A549 (cell line): Measurements from ENCODE around the gene TXNDC15.
"Not testable (repeated sequence)": the region's sequence is repeated elsewhere in the genome, so short reads cannot be mapped to it uniquely, and the experiment has no call there.

Source experiments
- CBX2 ChIP-seq: fragments of 200-600 bp; sonication (generic); IDR thresholded peaks from 2 replicates; pipeline ENCODE4 v1.6.1; 2016; ENCODE audit warnings: low read depth, mild to moderate bottlenecking, borderline replicate concordance
- CHD2 ChIP-seq: fragments of 150-350 bp; IDR thresholded peaks from 2 replicates; pipeline ENCODE4 v1.6.1; 2014; ENCODE audit warnings: low read length; ENCODE audit not compliant: partially characterized antibody
- CHD4 ChIP-seq: fragments of 200-600 bp; sonication (generic); IDR thresholded peaks from 2 replicates; pipeline ENCODE4 v1.6.1; 2016; ENCODE audit warnings: antibody characterized with exemption, mild to moderate bottlenecking, borderline replicate concordance
- HEYL ChIP-seq: fragments of 250-450 bp; sonication (Bioruptor Pico); IDR thresholded peaks from 2 replicates; pipeline ENCODE4 v1.8.0; 2021; ENCODE audit warnings: mild to moderate bottlenecking, moderate library complexity
- KDM1A ChIP-seq: fragments of 200-600 bp; sonication (generic); IDR thresholded peaks from 2 replicates; pipeline ENCODE4 v1.6.1; 2016; ENCODE audit warnings: low read depth, mild to moderate bottlenecking
- POLR2A ChIP-seq: IDR thresholded peaks from 2 replicates; pipeline ENCODE4 v1.6.1; 2012; ENCODE audit warnings: mild to moderate bottlenecking, low read length
- RFX5 ChIP-seq: fragments of 450-650 bp; IDR thresholded peaks from 2 replicates; pipeline ENCODE4 v1.7.1; 2014; ENCODE audit warnings: antibody characterized with exemption, mild to moderate bottlenecking, moderate library complexity
- TF ChIP-seq, protein P1 (sequence below): fragments of >200 bp; sonication (Bioruptor Twin); formaldehyde crosslinking; IDR thresholded peaks from 3 replicates; pipeline ENCODE4 v1.5.1; 2016
- TF ChIP-seq, protein P2 (sequence below): fragments of 200-600 bp; sonication (generic); IDR thresholded peaks from 2 replicates; pipeline ENCODE4 v1.6.1; 2016; ENCODE audit warnings: antibody characterized with exemption, mild to moderate bottlenecking, moderate library complexity
- TF ChIP-seq, protein P3 (sequence below): fragments of 250-450 bp; sonication (Bioruptor Pico); IDR thresholded peaks from 2 replicates; pipeline ENCODE4 v1.5.0; 2021; ENCODE audit warnings: mild to moderate bottlenecking, moderate library complexity, borderline replicate concordance

DNA sequence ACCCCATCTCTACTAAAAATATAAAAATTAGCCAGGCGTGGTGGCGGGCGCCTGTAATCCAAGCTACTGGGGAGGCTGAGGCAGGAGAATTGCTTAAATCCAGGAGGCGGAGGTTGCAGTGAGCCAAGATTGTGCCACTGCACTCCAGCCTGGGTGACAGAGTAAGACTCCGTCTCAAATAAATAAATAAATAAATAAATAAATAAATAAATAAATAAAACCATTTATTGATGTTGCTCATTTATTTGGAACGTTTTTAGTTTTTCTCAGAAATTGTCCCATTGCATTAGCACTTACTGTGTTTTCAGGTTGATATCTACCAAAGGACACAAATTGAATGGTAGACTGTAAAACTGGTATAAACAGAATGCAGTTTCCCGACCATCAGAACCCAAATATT, 17.7 kb upstream of the TXNDC15 start:
- TF ChIP-seq, protein P1, sequence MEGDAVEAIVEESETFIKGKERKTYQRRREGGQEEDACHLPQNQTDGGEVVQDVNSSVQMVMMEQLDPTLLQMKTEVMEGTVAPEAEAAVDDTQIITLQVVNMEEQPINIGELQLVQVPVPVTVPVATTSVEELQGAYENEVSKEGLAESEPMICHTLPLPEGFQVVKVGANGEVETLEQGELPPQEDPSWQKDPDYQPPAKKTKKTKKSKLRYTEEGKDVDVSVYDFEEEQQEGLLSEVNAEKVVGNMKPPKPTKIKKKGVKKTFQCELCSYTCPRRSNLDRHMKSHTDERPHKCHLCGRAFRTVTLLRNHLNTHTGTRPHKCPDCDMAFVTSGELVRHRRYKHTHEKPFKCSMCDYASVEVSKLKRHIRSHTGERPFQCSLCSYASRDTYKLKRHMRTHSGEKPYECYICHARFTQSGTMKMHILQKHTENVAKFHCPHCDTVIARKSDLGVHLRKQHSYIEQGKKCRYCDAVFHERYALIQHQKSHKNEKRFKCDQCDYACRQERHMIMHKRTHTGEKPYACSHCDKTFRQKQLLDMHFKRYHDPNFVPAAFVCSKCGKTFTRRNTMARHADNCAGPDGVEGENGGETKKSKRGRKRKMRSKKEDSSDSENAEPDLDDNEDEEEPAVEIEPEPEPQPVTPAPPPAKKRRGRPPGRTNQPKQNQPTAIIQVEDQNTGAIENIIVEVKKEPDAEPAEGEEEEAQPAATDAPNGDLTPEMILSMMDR = not testable (repeated sequence)
- TF ChIP-seq, protein P2, sequence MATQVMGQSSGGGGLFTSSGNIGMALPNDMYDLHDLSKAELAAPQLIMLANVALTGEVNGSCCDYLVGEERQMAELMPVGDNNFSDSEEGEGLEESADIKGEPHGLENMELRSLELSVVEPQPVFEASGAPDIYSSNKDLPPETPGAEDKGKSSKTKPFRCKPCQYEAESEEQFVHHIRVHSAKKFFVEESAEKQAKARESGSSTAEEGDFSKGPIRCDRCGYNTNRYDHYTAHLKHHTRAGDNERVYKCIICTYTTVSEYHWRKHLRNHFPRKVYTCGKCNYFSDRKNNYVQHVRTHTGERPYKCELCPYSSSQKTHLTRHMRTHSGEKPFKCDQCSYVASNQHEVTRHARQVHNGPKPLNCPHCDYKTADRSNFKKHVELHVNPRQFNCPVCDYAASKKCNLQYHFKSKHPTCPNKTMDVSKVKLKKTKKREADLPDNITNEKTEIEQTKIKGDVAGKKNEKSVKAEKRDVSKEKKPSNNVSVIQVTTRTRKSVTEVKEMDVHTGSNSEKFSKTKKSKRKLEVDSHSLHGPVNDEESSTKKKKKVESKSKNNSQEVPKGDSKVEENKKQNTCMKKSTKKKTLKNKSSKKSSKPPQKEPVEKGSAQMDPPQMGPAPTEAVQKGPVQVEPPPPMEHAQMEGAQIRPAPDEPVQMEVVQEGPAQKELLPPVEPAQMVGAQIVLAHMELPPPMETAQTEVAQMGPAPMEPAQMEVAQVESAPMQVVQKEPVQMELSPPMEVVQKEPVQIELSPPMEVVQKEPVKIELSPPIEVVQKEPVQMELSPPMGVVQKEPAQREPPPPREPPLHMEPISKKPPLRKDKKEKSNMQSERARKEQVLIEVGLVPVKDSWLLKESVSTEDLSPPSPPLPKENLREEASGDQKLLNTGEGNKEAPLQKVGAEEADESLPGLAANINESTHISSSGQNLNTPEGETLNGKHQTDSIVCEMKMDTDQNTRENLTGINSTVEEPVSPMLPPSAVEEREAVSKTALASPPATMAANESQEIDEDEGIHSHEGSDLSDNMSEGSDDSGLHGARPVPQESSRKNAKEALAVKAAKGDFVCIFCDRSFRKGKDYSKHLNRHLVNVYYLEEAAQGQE = not testable (repeated sequence)
- TF ChIP-seq RFX5; CBX2; KDM1A; POLR2A; HEYL (CRISPR knock-in tag); CHD2; CHD4: not testable (repeated sequence)
- TF ChIP-seq, protein P3, sequence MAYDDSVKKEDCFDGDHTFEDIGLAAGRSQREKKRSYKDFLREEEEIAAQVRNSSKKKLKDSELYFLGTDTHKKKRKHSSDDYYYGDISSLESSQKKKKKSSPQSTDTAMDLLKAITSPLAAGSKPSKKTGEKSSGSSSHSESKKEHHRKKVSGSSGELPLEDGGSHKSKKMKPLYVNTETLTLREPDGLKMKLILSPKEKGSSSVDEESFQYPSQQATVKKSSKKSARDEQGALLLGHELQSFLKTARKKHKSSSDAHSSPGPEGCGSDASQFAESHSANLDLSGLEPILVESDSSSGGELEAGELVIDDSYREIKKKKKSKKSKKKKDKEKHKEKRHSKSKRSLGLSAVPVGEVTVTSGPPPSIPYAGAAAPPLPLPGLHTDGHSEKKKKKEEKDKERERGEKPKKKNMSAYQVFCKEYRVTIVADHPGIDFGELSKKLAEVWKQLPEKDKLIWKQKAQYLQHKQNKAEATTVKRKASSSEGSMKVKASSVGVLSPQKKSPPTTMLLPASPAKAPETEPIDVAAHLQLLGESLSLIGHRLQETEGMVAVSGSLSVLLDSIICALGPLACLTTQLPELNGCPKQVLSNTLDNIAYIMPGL (CRISPR knock-in tag) = not testable (repeated sequence)
